HepG2 (cell line): Measurements from ENCODE around the gene CAGE1. TPM values are rescaled to one million over a fixed set of nuclear protein-coding genes. Genes with fewer than 3 reads are reported as not detected.
A peak's percentile ranks its signal among the peaks of the same experiment; 100 is the strongest.

Source experiments
- BCLAF1 ChIP-seq: fragments of 450-650 bp; IDR thresholded peaks from 2 replicates; pipeline ENCODE4 v1.6.1; 2017; ENCODE audit warnings: mild to moderate bottlenecking
- BORCS8-MEF2B ChIP-seq: sonication (generic); formaldehyde crosslinking; IDR thresholded peaks from 2 replicates; pipeline ENCODE4 v1.8.0; 2022; ENCODE audit warnings: mild to moderate bottlenecking, missing genetic modification reagents
- ERF ChIP-seq: IDR thresholded peaks from 2 replicates; pipeline ENCODE4 v1.6.1; 2018; ENCODE audit warnings: missing biosample characterization, missing genetic modification reagents
- FOSL1 ChIP-seq: sonication (generic); formaldehyde crosslinking; IDR thresholded peaks from 2 replicates; pipeline ENCODE4 v1.9.0; 2021; ENCODE audit warnings: missing genetic modification reagents, borderline replicate concordance
- HNRNPK ChIP-seq: fragments of 200-400 bp; formaldehyde crosslinking; IDR thresholded peaks from 2 replicates; pipeline ENCODE4 v1.6.1; 2018; ENCODE audit warnings: low read length, low read depth, moderate library complexity, mild to moderate bottlenecking; ENCODE audit not compliant: poor library complexity, severe bottlenecking
- KLF11 ChIP-seq: IDR thresholded peaks from 2 replicates; pipeline ENCODE4 v1.6.1; 2016; ENCODE audit warnings: missing compliant biosample characterization
- PBX2 ChIP-seq: IDR thresholded peaks from 2 replicates; pipeline ENCODE4 v1.6.1; 2016; ENCODE audit warnings: control low read depth
- POLR2A ChIP-seq, 2 experiments: IDR thresholded peaks; 2 replicates each; pipeline ENCODE4 v1.6.1; 2011; ENCODE audit warnings: low read depth in 2 of 2, low read length in 2 of 2, mild to moderate bottlenecking in 1 of 2, moderate library complexity in 1 of 2; ENCODE audit not compliant: insufficient read depth in 1 of 2
- SAP130 ChIP-seq: IDR thresholded peaks from 2 replicates; pipeline ENCODE4 v1.6.1; 2016; ENCODE audit warnings: low read depth
- SMARCC2 ChIP-seq: fragments of 450-650 bp; IDR thresholded peaks from 2 replicates; pipeline ENCODE4 v1.6.1; 2017; ENCODE audit warnings: antibody characterized with exemption, mild to moderate bottlenecking
- TCF7L2 ChIP-seq: IDR thresholded peaks from 2 replicates; pipeline ENCODE4 v1.6.1; 2011; ENCODE audit warnings: mild to moderate bottlenecking, low read depth, low read length, moderate library complexity
- TRIM22 ChIP-seq: fragments of 450-650 bp; IDR thresholded peaks from 2 replicates; pipeline ENCODE4 v1.6.1; 2017
- ZFYVE20 ChIP-seq: sonication (generic); formaldehyde crosslinking; IDR thresholded peaks from 2 replicates; pipeline ENCODE4 v1.8.0; 2023; ENCODE audit warnings: low read depth, mild to moderate bottlenecking, moderate library complexity, missing genetic modification reagents, borderline replicate concordance
- ZNF407 ChIP-seq: sonication (generic); formaldehyde crosslinking; IDR thresholded peaks from one replicate; pipeline ENCODE4 v1.5.1; 2020; ENCODE audit warnings: mild to moderate bottlenecking, missing genetic modification reagents; ENCODE audit errors: not compliant biosample characterization
- ZNF530 ChIP-seq: sonication (generic); formaldehyde crosslinking; IDR thresholded peaks from 2 replicates; pipeline ENCODE4 v1.5.0; 2020; ENCODE audit warnings: low read depth, mild to moderate bottlenecking, missing genetic modification reagents
- polyA plus RNA-seq, 8 experiments: library from polyadenylated mRNA; depleted of rRNA in 3 of 8; stranded (reverse) in 7 of 8; unstranded in 1 of 8; fragments of >200 nt; fragmentation: Illumina TruSeq in 4 of 8; extraction: Trizol in 4 of 8; gene quantifications; 2 replicates each; pipeline versions ENCODE4 v1.2.1 to v1.2.3, GENCODE V29; 2011 to 2016; ENCODE audit warnings: low read depth in 4 of 8, missing spikeins in 1 of 8, mixed read lengths in 1 of 8; ENCODE audit not compliant: insufficient read depth in 1 of 8
- total RNA-seq, 5 experiments: library from RNA; depleted of rRNA; stranded (reverse); fragments of >200 nt; fragmentation: Illumina TruSeq; extraction: Trizol; gene quantifications; 2 replicates each; pipeline ENCODE4 v1.2.3, GENCODE V29; 2016; ENCODE audit warnings: low read depth in 1 of 5

Gene CAGE1
- total and polyA plus RNA-seq, 2 of the 13 experiments (the other 11 are each of a cell fraction or from before 2014, with no cell fraction given): 0.03 to 0.15 TPM

GRCh38 chr6:7426447-7427169, 37.1 kb upstream of the CAGE1 start (continued):
- no peak for TF ChIP-seq ZNF407
- TF ChIP-seq KLF11 (CRISPR knock-in tag): no peak
- TF ChIP-seq SMARCC2: no peak
- peak; percentile 28; the same call in 1 of the 2 replicates for TF ChIP-seq BORCS8-MEF2B (CRISPR knock-in tag)
- TF ChIP-seq PBX2: no peak
- TF ChIP-seq FOSL1: no peak
- TF ChIP-seq TRIM22: no peak
- no peak for TF ChIP-seq TCF7L2
- no peak for TF ChIP-seq ZFYVE20
- no peak for TF ChIP-seq HNRNPK
- peak; percentile 82 to 97 for TF ChIP-seq POLR2A (IDR thresholded peaks at IDR 0.05; ENCODE audit: insufficient read depth in 1 of 2, low read depth in 2 of 2, low read length in 2 of 2)
- peak; percentile 62; the same call in 1 of the 2 replicates for TF ChIP-seq ERF
- TF ChIP-seq SAP130: peak; percentile 69
- TF ChIP-seq BCLAF1: no peak
- no peak for TF ChIP-seq ZNF530
